ENCODE measurements around the gene XRCC4.

The XRCC4 gene

GRCh38 chr5:83340511-83340918 is 263.2 kb downstream of the XRCC4 start:
- Histone ChIP-seq H3K4me1 (ENCODE audit: control insufficient read depth, insufficient read depth, low read length) (no peaks in the 10 kb centered on the region), H3K27ac (ENCODE audit: extremely low read depth, low read depth, low read length) (no peak overlapping the region), H3K36me3 (ENCODE audit: control insufficient read depth in 2 of 2, insufficient read depth in 1 of 2, low read length in 2 of 2) (no peaks in the 10 kb centered on the region), H3K4me3 (ENCODE audit: low read depth, low read length) (no peak overlapping the region), H3K9me3 (ENCODE audit: control insufficient read depth, insufficient read depth, low read depth, low read length) (no peaks in the 10 kb centered on the region)
- no peak for TF ChIP-seq ZNF521 (tag by site-specific recombination; IDR thresholded peaks at IDR 0.05)
- TF ChIP-seq ZNF518A (tag by site-specific recombination; conservative IDR thresholded peaks at IDR 0.05; ENCODE audit: low read depth) = no peak
- no peak for TF ChIP-seq ZNF19 (tag by site-specific recombination; IDR thresholded peaks at IDR 0.05; ENCODE audit: low read depth)
- TF ChIP-seq HOXC10 (CRISPR knock-in tag; IDR thresholded peaks at IDR 0.05) = no peak
- no peak for TF ChIP-seq GFI1B (tag by site-specific recombination; IDR thresholded peaks at IDR 0.05)
- TF ChIP-seq RBAK (tag by site-specific recombination; IDR thresholded peaks at IDR 0.05) = no peak
- no peak for TF ChIP-seq ZNF37A (tag by site-specific recombination; IDR thresholded peaks at IDR 0.05)
- no peak for TF ChIP-seq ZNF341 (tag by site-specific recombination; IDR thresholded peaks at IDR 0.05; ENCODE audit: low read depth)
- no peak for TF ChIP-seq ZNF660 (tag by site-specific recombination; IDR thresholded peaks at IDR 0.05)
- TF ChIP-seq ZFHX2 (tag by site-specific recombination; conservative IDR thresholded peaks at IDR 0.05) = no peak
- TF ChIP-seq ZNF701 (tag by site-specific recombination; IDR thresholded peaks at IDR 0.05) = no peak
- no peak for TF ChIP-seq PRDM10 (tag by site-specific recombination; IDR thresholded peaks at IDR 0.05)
- no peak for TF ChIP-seq ZNF311 (tag by site-specific recombination; IDR thresholded peaks at IDR 0.05; ENCODE audit: borderline replicate concordance)
- TF ChIP-seq ZNF830 (tag by site-specific recombination; IDR thresholded peaks at IDR 0.05; ENCODE audit: low read depth) = no peak
- TF ChIP-seq ZNF747 (tag by site-specific recombination; IDR thresholded peaks at IDR 0.05) = no peak
- TF ChIP-seq ZNF513 (tag by site-specific recombination; IDR thresholded peaks at IDR 0.05) = no peak
- no peak for TF ChIP-seq ZNF677 (tag by site-specific recombination; IDR thresholded peaks at IDR 0.05)
- TF ChIP-seq ZNF133 (tag by site-specific recombination; IDR thresholded peaks at IDR 0.05) = no peak
- ChIA-PET CTCF (no interaction called here), POLR2A (no interaction called here)
